NCI-H1436 treated with DMSO at 0.1 percent for 48 hours (cell line): ENCODE data around the gene TPD52L2.
"Not testable (repeated sequence)": the region's sequence is repeated elsewhere in the genome, so short reads cannot be mapped to it uniquely, and the experiment has no call there.

Experiments used
- DNase-seq: peaks from one replicate; lab custom pipeline; 2025; lab: John Stamatoyannopoulos, UW

TPD52L2 gene

DNA sequence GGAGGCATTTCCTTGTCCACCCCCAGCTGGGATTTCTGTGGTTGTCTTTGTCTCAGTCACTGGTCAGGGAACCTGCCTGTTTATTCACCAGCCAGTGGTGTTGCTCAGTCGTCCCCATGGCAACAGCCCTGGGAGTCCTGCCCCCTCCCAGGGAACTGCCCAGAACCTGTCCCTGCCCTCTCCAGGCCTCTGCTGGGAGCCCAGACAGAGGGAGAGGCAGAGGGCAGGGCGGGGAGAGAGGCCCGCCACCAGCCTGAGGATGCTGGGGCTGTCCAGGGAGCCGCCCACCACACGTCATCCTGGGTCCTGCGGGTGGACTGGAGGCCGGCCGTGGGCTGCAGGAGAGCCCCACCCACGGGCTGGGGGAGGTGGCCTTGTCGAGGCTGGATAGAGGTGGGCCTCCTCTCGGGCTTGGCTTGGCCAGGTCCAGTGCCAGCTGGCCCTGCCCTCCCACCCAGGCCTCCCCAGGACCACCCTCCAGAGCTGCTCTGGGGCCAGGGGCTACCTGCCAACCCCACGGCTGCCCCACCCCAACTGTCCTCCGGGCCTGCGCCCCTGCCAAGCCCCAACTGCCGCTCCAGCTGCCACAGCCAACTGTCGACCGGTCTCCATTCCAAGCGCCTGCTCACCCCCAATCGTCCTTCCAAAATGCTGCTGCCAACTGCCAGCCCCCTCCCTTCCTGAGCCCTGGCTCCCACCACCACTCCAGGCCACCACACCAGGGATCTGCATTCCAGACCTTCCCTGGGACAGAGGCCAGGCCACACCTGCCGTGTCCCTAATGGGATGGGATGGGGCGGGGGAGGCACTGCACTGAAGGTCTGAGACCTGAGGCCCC is 29.8 kb upstream of the TPD52L2 start:
- DNase-seq = no peak

- no peak for DNase-seq
These were observed 28.4 kb upstream of the TPD52L2 start for GRCh38 chr20:63836458-63837344.

DNA sequence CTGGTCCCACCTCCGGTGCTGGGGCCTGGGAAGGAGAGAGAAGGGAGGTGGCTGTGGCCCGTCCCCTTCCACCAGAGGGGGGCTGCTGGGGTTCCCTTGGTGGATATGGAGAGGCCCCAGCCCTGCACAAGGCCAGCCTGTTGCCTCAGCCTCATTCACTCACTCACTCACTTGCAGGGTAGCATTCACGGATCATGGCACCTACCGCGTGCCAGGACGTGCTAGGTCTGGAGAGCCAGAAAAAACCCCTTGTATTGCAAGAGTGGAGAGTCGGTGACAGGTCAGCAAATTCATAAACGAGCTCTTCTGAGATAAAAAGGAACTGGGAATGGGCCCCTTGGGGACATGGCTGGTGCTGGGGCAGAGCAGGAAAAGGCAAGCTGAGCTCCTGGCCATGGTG is 27.6 kb upstream of the TPD52L2 start:
- no peak for DNase-seq

DNA sequence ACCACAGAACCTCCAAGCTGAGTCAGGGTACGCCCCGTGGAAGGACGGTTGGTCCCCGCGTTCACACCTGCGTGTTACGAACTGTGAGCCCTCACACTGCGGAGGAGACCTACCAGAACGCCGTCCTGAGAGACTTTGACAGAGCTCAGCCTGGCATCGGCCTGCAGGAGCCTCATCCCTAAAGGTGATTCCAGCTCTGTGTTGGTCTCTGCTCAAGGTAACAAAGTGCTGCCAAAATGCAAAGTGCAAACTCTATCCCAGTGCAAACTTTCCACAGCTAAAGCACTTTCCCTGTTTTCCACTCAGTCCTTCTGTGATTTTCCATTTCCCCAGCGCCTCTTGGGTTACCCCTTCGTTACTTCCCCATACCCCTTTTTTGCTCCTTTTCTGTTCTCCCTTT is 25.4 kb upstream of the TPD52L2 start:
- no peak for DNase-seq

DNA sequence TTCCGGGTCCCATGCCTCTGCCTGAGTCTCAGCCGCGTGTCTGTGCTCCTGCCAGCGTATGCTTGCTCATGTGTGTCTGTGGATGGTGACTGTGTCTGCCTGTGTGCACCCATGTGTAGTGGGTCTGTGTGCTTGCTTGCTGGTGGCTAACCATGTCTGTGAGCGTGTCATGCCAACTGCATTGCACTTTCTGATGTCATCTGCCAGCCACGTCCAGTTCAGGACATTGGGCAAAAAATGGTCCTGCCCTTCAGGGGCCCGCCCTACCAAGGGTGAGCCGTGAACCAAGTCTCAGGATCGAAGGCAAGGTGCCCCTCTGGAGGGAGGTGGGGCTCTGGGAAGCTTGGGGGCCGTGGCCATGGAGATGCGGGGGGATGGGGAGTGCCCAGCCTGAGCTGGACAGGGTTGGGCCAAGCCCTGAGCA is 24.7 kb upstream of the TPD52L2 start:
- DNase-seq = no peak

- DNase-seq = no peak
These were observed 22.8 kb upstream of the TPD52L2 start for GRCh38 chr20:63842258-63842657.

DNA sequence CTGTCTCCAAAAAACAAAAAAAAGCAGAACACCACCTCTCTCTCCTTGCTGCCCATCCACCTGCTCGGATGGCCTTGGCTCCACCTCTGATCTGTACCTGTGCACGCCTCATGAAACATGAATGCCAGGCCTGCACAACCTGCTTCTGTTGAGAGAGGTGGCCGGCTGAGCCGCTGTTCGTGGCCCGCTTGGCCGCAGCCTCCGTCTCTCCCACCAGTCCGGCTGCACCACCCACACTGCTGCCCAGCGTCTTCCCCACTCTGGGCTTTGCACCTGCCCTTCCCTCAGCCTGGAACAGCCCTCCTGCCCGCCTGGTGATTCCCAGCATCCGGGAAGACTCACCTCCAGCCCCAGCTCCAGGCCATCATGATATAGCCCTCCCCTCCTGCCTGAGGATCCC is 21.8 kb upstream of the TPD52L2 start:
- DNase-seq = no peak

DNA sequence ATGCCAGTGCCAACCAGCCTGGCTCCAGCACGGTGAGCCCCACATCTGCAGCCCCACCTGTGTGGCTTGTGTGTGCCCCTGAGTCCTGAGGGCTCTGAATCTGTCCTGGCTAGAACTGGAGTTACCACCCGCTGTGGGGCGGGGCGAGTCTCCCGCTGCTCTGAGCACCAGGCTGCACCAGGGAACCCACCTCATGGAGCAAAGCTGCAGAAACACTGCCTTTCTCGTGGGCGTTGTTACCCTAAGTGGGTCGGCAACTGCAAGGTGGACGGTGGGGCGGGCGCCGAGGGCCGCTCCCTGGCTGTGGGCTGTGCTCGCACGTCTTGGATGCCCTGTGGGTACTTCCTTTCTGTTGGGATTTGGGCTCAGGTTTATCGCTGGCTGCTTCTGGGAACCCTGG is 21.3 kb upstream of the TPD52L2 start:
- no peak for DNase-seq

- DNase-seq = no peak
These were observed 20.5 kb upstream of the TPD52L2 start for GRCh38 chr20:63844511-63844991.

- DNase-seq = no peak
These were observed 18.8 kb upstream of the TPD52L2 start for GRCh38 chr20:63846128-63846771.

- no peak for DNase-seq
These were observed 18.2 kb upstream of the TPD52L2 start for GRCh38 chr20:63846888-63847236.

DNA sequence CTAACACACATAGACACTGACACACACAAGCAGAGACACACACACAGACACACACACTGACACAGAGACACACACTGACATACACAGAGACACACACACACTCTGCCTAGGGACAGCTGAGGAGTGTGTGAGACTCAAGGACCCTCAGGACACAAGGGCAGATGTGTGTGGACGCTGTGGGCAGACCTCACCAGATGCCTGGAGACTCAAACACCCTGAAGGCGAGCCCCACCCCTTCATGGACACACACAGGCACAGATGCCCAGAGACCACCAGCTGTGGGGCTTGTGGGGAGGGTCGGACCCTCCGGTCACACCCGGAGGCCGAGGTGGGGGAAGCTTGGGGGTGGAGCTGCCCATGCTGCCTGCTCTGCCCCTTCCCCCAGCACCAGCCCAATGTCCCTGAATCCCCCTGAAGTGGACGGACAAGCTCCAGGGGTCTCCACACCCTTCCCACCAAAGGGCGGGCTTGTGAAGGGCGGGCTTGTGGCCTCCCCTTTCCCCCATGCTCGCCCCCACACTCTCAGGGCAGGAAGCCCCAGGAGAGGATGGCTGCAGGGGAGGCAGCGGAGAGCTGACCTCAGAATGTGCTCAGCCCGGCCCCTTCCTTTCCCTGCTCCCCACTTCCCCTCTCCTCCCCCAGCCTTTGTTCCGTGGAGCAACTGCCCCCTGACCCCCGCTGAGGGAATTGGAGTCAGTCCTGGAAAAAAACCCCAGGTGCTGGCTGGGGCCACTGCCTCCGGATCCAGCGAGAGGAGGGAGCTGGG is 17.6 kb upstream of the TPD52L2 start:
- DNase-seq = no peak

- no peak for DNase-seq
These were observed 16.8 kb upstream of the TPD52L2 start for GRCh38 chr20:63848003-63848911.

GRCh38 chr20:63850689-63851547 is 14.2 kb upstream of the TPD52L2 start:
- DNase-seq = no peak

GRCh38 chr20:63851548-63851943 is 13.5 kb upstream of the TPD52L2 start:
- not testable (repeated sequence) for DNase-seq

DNA sequence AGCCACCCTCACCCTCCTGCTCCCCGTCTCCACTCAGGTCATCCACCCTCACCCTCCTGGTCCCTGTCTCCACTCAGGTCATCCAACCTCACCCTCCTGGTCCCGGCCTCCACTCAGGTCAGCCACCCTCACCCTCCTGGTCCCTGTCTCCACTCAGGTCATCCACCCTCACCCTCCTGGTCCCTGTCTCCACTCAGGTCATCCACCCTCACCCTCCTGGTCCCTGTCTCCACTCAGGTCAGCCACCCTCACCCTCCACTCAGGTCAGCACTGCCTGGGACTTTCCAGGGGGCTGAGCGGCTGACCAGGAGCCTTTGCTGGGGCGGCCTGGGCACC is 11.4 kb upstream of the TPD52L2 start:
- DNase-seq = not testable (repeated sequence)

GRCh38 chr20:63854069-63854765 is 10.9 kb upstream of the TPD52L2 start:
- DNase-seq = no peak

GRCh38 chr20:63854766-63855362 is 10.2 kb upstream of the TPD52L2 start:
- DNase-seq = no peak
